GM18517 (cell line): ENCODE measurements around the gene OR6C70.

Source experiments
- ATAC-seq: cut with Tn5 transposase; IDR thresholded peaks from one replicate; pipeline ENCODE4 v1.9.1; 2021; ENCODE audit warnings: mild to moderate bottlenecking, moderate library complexity; ENCODE audit not compliant: unreplicated experiment

Gene OR6C70

GRCh38 chr12:55420307-55420962 is 49.5 kb downstream of the OR6C70 start:
- no peak for ATAC-seq
